ENCODE results near the gene MCU.

DNA sequence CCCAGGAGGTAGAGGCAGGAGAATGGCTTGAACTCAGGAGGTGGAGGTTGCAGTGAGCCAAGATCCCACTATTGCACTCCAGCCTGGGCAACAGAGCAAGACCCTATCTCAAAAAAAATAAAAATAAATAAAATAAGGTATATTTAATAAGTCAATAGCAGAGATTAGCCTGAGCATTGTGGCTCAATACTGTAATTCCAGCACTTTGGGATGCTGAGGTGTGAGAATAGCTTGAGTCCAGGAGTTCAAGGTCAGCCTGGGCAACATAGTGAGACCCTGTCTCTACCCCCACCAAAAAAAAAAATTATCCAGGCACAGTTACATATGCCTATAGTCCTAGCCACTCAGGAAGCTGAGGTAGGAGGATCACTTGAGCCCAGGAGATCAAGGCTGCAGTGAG is 163.2 kb downstream of the MCU start:
- no peak for TF ChIP-seq POLR2A (IDR thresholded peaks at IDR 0.05)
- no peak for TF ChIP-seq POLR2AphosphoS5 (IDR thresholded peaks at IDR 0.05)

Data from spleen (tissue), 3 donors.